ENCODE data around the gene DIP2C. TPM values are rescaled to one million over a fixed set of nuclear protein-coding genes. Genes with fewer than 3 reads are reported as not detected.
"Not testable (repeated sequence)": the region's sequence is repeated elsewhere in the genome, so short reads cannot be mapped to it uniquely, and the experiment has no call there.

The DIP2C gene
- total RNA-seq, 1 experiment from 2014 or later = 11.0 TPM

DNA sequence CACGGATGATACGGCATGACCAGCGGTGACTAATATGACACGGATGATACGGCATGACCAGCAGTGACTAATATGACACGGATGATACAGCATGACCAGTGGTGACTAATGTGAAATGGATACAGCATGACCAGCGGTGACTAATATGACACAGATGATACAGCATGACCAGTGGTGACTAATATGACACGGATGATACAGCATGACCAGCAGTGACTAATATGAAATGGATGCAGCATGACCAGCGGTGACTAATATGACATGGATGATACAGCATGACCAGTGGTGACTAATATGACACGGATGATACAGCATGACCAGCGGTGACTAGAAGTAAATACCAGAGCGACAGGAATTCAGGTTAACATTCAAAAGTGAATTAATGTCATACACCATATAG is 264.1 kb downstream of the DIP2C start:
- DNase-seq (ENCODE audit: low spot score); ATAC-seq; H3K27me3 Mint-ChIP-seq (ENCODE audit: low read depth); H3K36me3 Mint-ChIP-seq; H3K27ac Mint-ChIP-seq; H3K9me3 Mint-ChIP-seq; H3K4me3 Mint-ChIP-seq; H3K4me1 Mint-ChIP-seq; CTCF ChIA-PET; POLR2A ChIA-PET: not testable (repeated sequence)

DNA sequence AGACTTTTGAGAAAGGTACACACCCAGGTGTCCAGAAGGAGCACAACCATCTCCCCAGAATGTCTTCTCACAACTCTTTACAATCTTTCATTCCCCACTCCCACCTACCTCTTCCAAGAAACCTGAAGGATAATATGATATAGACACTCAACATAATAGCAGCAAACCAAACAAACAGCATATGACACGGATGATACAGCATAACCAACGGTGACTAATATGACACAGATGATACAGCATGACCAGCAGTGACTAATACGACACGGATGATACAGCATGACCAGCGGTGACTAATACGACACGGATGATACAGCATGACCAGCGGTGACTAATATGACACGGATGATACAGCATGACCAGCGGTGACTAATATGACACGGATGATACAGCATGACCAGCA is 264.7 kb downstream of the DIP2C start:
- H3K9me3 Mint-ChIP-seq; H3K4me3 Mint-ChIP-seq; ATAC-seq; H3K27me3 Mint-ChIP-seq (ENCODE audit: low read depth); H3K36me3 Mint-ChIP-seq; CTCF ChIA-PET; H3K4me1 Mint-ChIP-seq; H3K27ac Mint-ChIP-seq; POLR2A ChIA-PET; DNase-seq (ENCODE audit: low spot score): not testable (repeated sequence)

DNA sequence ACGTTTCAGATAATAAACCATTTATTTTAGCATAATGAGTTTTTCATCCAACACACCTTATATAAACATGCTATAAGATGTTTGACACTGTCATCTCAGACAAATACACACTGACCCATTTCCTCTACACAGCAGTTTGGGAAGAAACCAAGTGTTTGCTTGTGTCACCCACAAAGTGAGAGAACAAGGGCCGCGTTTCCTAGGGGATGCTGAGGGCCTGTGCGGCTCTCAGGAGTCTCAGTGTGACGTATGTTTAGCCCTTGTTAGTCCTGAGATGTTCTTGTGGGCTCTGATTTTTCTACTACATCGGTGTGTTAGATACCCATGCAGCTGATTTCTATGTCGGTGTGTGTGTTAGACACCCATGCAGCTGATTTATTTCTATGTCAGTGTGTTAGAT is 266.3 kb downstream of the DIP2C start:
- POLR2A ChIA-PET = no interaction called here
- Mint-ChIP-seq H3K9me3 (peaks cover 3% of the 10 kb centered on the region; the same call in 1 of the 2 replicates), H3K4me1 (no peaks in the 10 kb centered on the region), H3K36me3 (peaks cover 4% of the 10 kb centered on the region; the same call in 1 of the 2 replicates), H3K27me3 (ENCODE audit: low read depth) (no peaks in the 10 kb centered on the region), H3K4me3 (no peak overlapping the region), H3K27ac (no peak overlapping the region)
- ATAC-seq (no peak), DNase-seq (ENCODE audit: low spot score) (no peak)
- TF ChIP-seq, protein P1, sequence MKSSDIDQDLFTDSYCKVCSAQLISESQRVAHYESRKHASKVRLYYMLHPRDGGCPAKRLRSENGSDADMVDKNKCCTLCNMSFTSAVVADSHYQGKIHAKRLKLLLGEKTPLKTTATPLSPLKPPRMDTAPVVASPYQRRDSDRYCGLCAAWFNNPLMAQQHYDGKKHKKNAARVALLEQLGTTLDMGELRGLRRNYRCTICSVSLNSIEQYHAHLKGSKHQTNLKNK (CRISPR knock-in tag; IDR thresholded peaks at IDR 0.05) = no peak
- TF ChIP-seq NFATC4 (CRISPR knock-in tag; IDR thresholded peaks at IDR 0.05) (no peak), GABPB1 (CRISPR knock-in tag; IDR thresholded peaks at IDR 0.05) (no peak), MXD4 (CRISPR knock-in tag; IDR thresholded peaks at IDR 0.05; ENCODE audit: borderline replicate concordance) (no peak), ZBTB21 (CRISPR knock-in tag; IDR thresholded peaks at IDR 0.05; ENCODE audit: borderline replicate concordance) (no peak), TCF7 (CRISPR knock-in tag; IDR thresholded peaks at IDR 0.05; ENCODE audit: low read depth) (no peak), SOX15 (CRISPR knock-in tag; IDR thresholded peaks at IDR 0.05) (no peak)
- TF ChIP-seq, protein P2, sequence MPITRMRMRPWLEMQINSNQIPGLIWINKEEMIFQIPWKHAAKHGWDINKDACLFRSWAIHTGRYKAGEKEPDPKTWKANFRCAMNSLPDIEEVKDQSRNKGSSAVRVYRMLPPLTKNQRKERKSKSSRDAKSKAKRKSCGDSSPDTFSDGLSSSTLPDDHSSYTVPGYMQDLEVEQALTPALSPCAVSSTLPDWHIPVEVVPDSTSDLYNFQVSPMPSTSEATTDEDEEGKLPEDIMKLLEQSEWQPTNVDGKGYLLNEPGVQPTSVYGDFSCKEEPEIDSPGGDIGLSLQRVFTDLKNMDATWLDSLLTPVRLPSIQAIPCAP (CRISPR knock-in tag; IDR thresholded peaks at IDR 0.05) = no peak
- TF ChIP-seq, protein P3, sequence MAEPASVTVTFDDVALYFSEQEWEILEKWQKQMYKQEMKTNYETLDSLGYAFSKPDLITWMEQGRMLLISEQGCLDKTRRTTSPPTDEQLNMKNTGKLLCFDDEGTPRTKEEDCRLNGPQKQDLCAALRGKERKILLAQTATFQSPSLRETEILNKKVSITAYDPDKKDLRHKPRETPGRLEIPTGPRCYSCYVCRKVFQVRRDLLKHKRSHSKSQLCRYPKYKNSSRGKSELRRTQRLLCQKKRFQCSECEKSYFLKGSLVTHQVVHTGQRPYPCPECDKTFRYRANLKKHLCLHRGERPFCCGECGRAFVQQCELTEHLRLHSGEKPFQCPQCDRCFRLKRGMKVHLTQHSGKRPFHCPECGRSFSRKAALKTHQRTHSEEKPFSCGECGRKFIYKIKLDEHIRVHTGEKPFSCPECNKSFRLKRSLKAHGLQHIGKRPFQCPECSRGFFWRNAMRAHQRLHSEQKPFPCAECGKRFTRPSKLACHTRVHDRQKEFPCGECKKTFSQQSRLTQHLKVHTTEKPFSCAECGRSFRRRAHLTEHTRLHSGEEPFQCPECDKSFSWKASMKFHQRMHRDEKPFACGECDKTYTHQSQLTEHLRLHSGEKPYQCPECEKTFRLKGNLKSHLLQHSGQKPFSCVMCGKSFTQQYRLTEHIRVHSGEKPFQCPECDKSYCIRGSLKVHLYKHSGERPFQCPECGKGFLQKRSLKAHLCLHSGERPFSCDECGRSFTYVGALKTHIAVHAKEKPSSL (CRISPR knock-in tag; conservative IDR thresholded peaks at IDR 0.05) = no peak
- TF ChIP-seq, protein P4, sequence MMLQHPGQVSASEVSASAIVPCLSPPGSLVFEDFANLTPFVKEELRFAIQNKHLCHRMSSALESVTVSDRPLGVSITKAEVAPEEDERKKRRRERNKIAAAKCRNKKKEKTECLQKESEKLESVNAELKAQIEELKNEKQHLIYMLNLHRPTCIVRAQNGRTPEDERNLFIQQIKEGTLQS (CRISPR knock-in tag; conservative IDR thresholded peaks at IDR 0.05) = no peak
- TF ChIP-seq, protein P5, sequence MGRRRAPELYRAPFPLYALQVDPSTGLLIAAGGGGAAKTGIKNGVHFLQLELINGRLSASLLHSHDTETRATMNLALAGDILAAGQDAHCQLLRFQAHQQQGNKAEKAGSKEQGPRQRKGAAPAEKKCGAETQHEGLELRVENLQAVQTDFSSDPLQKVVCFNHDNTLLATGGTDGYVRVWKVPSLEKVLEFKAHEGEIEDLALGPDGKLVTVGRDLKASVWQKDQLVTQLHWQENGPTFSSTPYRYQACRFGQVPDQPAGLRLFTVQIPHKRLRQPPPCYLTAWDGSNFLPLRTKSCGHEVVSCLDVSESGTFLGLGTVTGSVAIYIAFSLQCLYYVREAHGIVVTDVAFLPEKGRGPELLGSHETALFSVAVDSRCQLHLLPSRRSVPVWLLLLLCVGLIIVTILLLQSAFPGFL (CRISPR knock-in tag; IDR thresholded peaks at IDR 0.05; ENCODE audit: borderline replicate concordance) = no peak
- CTCF ChIA-PET = interaction anchor here (2.3 kb wide), 1 partner anchor 366 kb away, joined by 5 read pairs; no protein-coding TSS in a partner anchor

DNA sequence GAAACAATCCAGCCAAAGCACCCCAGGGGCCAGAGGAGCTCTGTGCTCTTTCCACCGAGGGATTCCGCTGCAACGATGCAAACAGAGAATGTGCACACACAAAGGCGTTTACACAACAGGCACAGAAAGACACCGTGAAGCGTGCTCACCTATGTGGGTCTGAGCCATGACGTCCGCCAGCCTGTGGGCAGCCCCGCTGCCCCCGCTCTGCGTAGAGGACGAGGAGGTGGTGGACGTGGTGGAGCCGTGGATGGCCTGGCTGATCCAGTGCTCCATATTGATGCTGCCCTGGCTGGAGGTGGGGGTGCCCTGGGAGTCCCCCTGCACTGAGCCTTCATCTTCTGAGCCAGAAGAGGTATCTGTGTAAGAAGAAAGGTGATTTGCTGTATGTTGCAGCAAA is 266.8 kb downstream of the DIP2C start:
- Mint-ChIP-seq H3K27ac (no peak overlapping the region), H3K27me3 (ENCODE audit: low read depth) (no peaks in the 10 kb centered on the region), H3K36me3 (peaks cover 4% of the 10 kb centered on the region; the same call in 1 of the 2 replicates), H3K4me1 (no peaks in the 10 kb centered on the region), H3K9me3 (peaks cover 3% of the 10 kb centered on the region; the same call in 1 of the 2 replicates), H3K4me3 (no peak overlapping the region)
- CTCF ChIA-PET = interaction anchor here (2.3 kb wide), 1 partner anchor 366 kb away, joined by 5 read pairs; no protein-coding TSS in a partner anchor
- DNase-seq (ENCODE audit: low spot score) (no peak), ATAC-seq (no peak)
- POLR2A ChIA-PET = no interaction called here
- TF ChIP-seq RORB (CRISPR knock-in tag; IDR thresholded peaks at IDR 0.05) (no peak), ZNF396 (CRISPR knock-in tag; IDR thresholded peaks at IDR 0.05; ENCODE audit: borderline replicate concordance) (no peak), FOXJ3 (CRISPR knock-in tag; IDR thresholded peaks at IDR 0.05; ENCODE audit: borderline replicate concordance) (no peak)
- TF ChIP-seq, protein P6, sequence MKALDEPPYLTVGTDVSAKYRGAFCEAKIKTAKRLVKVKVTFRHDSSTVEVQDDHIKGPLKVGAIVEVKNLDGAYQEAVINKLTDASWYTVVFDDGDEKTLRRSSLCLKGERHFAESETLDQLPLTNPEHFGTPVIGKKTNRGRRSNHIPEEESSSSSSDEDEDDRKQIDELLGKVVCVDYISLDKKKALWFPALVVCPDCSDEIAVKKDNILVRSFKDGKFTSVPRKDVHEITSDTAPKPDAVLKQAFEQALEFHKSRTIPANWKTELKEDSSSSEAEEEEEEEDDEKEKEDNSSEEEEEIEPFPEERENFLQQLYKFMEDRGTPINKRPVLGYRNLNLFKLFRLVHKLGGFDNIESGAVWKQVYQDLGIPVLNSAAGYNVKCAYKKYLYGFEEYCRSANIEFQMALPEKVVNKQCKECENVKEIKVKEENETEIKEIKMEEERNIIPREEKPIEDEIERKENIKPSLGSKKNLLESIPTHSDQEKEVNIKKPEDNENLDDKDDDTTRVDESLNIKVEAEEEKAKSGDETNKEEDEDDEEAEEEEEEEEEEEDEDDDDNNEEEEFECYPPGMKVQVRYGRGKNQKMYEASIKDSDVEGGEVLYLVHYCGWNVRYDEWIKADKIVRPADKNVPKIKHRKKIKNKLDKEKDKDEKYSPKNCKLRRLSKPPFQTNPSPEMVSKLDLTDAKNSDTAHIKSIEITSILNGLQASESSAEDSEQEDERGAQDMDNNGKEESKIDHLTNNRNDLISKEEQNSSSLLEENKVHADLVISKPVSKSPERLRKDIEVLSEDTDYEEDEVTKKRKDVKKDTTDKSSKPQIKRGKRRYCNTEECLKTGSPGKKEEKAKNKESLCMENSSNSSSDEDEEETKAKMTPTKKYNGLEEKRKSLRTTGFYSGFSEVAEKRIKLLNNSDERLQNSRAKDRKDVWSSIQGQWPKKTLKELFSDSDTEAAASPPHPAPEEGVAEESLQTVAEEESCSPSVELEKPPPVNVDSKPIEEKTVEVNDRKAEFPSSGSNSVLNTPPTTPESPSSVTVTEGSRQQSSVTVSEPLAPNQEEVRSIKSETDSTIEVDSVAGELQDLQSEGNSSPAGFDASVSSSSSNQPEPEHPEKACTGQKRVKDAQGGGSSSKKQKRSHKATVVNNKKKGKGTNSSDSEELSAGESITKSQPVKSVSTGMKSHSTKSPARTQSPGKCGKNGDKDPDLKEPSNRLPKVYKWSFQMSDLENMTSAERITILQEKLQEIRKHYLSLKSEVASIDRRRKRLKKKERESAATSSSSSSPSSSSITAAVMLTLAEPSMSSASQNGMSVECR (CRISPR knock-in tag; IDR thresholded peaks at IDR 0.05; ENCODE audit: borderline replicate concordance) = no peak
- TF ChIP-seq, protein P7, sequence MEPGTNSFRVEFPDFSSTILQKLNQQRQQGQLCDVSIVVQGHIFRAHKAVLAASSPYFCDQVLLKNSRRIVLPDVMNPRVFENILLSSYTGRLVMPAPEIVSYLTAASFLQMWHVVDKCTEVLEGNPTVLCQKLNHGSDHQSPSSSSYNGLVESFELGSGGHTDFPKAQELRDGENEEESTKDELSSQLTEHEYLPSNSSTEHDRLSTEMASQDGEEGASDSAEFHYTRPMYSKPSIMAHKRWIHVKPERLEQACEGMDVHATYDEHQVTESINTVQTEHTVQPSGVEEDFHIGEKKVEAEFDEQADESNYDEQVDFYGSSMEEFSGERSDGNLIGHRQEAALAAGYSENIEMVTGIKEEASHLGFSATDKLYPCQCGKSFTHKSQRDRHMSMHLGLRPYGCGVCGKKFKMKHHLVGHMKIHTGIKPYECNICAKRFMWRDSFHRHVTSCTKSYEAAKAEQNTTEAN (CRISPR knock-in tag; IDR thresholded peaks at IDR 0.05) = no peak
- TF ChIP-seq, protein P8, sequence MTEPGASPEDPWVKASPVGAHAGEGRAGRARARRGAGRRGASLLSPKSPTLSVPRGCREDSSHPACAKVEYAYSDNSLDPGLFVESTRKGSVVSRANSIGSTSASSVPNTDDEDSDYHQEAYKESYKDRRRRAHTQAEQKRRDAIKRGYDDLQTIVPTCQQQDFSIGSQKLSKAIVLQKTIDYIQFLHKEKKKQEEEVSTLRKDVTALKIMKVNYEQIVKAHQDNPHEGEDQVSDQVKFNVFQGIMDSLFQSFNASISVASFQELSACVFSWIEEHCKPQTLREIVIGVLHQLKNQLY (CRISPR knock-in tag; IDR thresholded peaks at IDR 0.05) = no peak

All from WTC11 (cell line).